Renal pelvis (tissue), 4 donors: ENCODE measurements around the gene DCTD. TPM values are rescaled to one million over a fixed set of nuclear protein-coding genes. Genes with fewer than 3 reads are reported as not detected.
"Not testable (repeated sequence)": the region's sequence is repeated elsewhere in the genome, so short reads cannot be mapped to it uniquely, and the experiment has no call there.

ENCODE experiments used
- DNase-seq: peaks from one replicate; pipeline ENCODE4 v3.0.0-alpha.2; 2013
- polyA plus RNA-seq, 3 donors: library from polyadenylated mRNA; unstranded; fragments of 120-200 nt; gene quantifications; one replicate each; pipeline ENCODE4 v1.2.1, GENCODE V29; 2013; ENCODE audit not compliant: insufficient read length in 3 of 3

Gene DCTD
- polyA plus RNA-seq, 3 donors, result 108 to 118 (median 110) TPM

- peak; percentile 70 for DNase-seq
Measured at GRCh38 chr4:182925298-182925757, 8.1 kb upstream of the DCTD start.

GRCh38 chr4:182924497-182924896 is 7.3 kb upstream of the DCTD start:
- DNase-seq, result no peak

GRCh38 chr4:182923796-182924340 is 6.7 kb upstream of the DCTD start:
- DNase-seq, result no peak

GRCh38 chr4:182923366-182923765 is 6.2 kb upstream of the DCTD start:
- no peak for DNase-seq

- DNase-seq, result no peak
Measured at GRCh38 chr4:182922501-182923284, 5.5 kb upstream of the DCTD start.

- no peak for DNase-seq
Measured at GRCh38 chr4:182921608-182922007, 4.4 kb upstream of the DCTD start.

GRCh38 chr4:182920676-182921075 is 3.5 kb upstream of the DCTD start:
- DNase-seq, result no peak

GRCh38 chr4:182918791-182919302 is 1.7 kb upstream of the DCTD start:
- DNase-seq, result no peak

GRCh38 chr4:182918044-182918607 is 940 bp upstream of the DCTD start:
- DNase-seq, result no peak

- no peak for DNase-seq
Measured at GRCh38 chr4:182916483-182917181, 554 bp downstream of the DCTD start.

GRCh38 chr4:182914357-182914756 is 2.8 kb downstream of the DCTD start:
- no peak for DNase-seq

- no peak for DNase-seq
Measured at GRCh38 chr4:182913621-182914020, 3.6 kb downstream of the DCTD start.

- DNase-seq, result no peak
Measured at GRCh38 chr4:182913036-182913435, 4.2 kb downstream of the DCTD start.

GRCh38 chr4:182908124-182908523 is 9.1 kb downstream of the DCTD start:
- DNase-seq, result no peak

- DNase-seq, result no peak
Measured at GRCh38 chr4:182907396-182907795, 9.8 kb downstream of the DCTD start.

GRCh38 chr4:182906786-182907185 is 10.4 kb downstream of the DCTD start:
- no peak for DNase-seq

GRCh38 chr4:182905038-182905437 is 12.1 kb downstream of the DCTD start:
- DNase-seq, result no peak

GRCh38 chr4:182904211-182904761 is 12.9 kb downstream of the DCTD start:
- DNase-seq, result no peak

GRCh38 chr4:182903013-182903412 is 14.2 kb downstream of the DCTD start:
- no peak for DNase-seq

GRCh38 chr4:182901337-182901736 is 15.8 kb downstream of the DCTD start:
- no peak for DNase-seq

GRCh38 chr4:182900021-182900420 is 17.2 kb downstream of the DCTD start:
- DNase-seq, result not testable (repeated sequence)

- no peak for DNase-seq
Measured at GRCh38 chr4:182898479-182898799, 18.7 kb downstream of the DCTD start.
